Measurements from ENCODE around the gene NUDT16L1.

GRCh38 chr16:4693956-4694641 lies 737 bp downstream of the NUDT16L1 start:
- TF ChIP-seq, protein P1, sequence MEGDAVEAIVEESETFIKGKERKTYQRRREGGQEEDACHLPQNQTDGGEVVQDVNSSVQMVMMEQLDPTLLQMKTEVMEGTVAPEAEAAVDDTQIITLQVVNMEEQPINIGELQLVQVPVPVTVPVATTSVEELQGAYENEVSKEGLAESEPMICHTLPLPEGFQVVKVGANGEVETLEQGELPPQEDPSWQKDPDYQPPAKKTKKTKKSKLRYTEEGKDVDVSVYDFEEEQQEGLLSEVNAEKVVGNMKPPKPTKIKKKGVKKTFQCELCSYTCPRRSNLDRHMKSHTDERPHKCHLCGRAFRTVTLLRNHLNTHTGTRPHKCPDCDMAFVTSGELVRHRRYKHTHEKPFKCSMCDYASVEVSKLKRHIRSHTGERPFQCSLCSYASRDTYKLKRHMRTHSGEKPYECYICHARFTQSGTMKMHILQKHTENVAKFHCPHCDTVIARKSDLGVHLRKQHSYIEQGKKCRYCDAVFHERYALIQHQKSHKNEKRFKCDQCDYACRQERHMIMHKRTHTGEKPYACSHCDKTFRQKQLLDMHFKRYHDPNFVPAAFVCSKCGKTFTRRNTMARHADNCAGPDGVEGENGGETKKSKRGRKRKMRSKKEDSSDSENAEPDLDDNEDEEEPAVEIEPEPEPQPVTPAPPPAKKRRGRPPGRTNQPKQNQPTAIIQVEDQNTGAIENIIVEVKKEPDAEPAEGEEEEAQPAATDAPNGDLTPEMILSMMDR (conservative IDR thresholded peaks at IDR 0.05): no peak
- peak; percentile 78; the same call in 1 of the 2 replicates for TF ChIP-seq ZFX (IDR thresholded peaks at IDR 0.05)

Data from C4-2B (cell line).